ENCODE results near the gene GPSM3.
"Not testable (repeated sequence)": the region's sequence is repeated elsewhere in the genome, so short reads cannot be mapped to it uniquely, and the experiment has no call there.

GPSM3 gene

GRCh38 chr6:32200711-32201475, 8.4 kb upstream of the GPSM3 start:
- DNase-seq: no peak

GRCh38 chr6:32198866-32199265, 6.4 kb upstream of the GPSM3 start:
- DNase-seq: no peak

GRCh38 chr6:32198345-32198696, 5.9 kb upstream of the GPSM3 start:
- no peak for DNase-seq

GRCh38 chr6:32196682-32197616, 4.5 kb upstream of the GPSM3 start:
- peak; percentile 33 for DNase-seq

- peak; percentile 88 for DNase-seq
These were observed 3.6 kb upstream of the GPSM3 start for GRCh38 chr6:32195902-32196681.

GRCh38 chr6:32195652-32195901, 3.1 kb upstream of the GPSM3 start:
- DNase-seq: peak; percentile 100

GRCh38 chr6:32194825-32195651, 2.6 kb upstream of the GPSM3 start:
- DNase-seq: peak; percentile 47

- no peak for DNase-seq
These were observed 1.9 kb upstream of the GPSM3 start for GRCh38 chr6:32194388-32194787.

GRCh38 chr6:32193096-32193495, 653 bp upstream of the GPSM3 start:
- not testable (repeated sequence) for DNase-seq

- DNase-seq: no peak
These were observed 491 bp downstream of the GPSM3 start for GRCh38 chr6:32191696-32192607.

- DNase-seq: no peak
These were observed 1.3 kb downstream of the GPSM3 start for GRCh38 chr6:32190911-32191677.

- peak; percentile 89 for DNase-seq
These were observed 2.2 kb downstream of the GPSM3 start, which contains the start of gene PBX2 for GRCh38 chr6:32190054-32190851. TSS of gene PBX2 (minus strand) at chr6:32190202. CDS start at chr6:32189915, 287 bp downstream.

- no peak for DNase-seq
These were observed 2.7 kb downstream of the GPSM3 start for GRCh38 chr6:32189742-32190053.

GRCh38 chr6:32189069-32189741, 3.2 kb downstream of the GPSM3 start:
- no peak for DNase-seq

- no peak for DNase-seq
These were observed 3.9 kb downstream of the GPSM3 start for GRCh38 chr6:32188381-32189068.

- not testable (repeated sequence) for DNase-seq
These were observed 4.6 kb downstream of the GPSM3 start for GRCh38 chr6:32187725-32188380.

GRCh38 chr6:32187009-32187709, 5.3 kb downstream of the GPSM3 start:
- DNase-seq: no peak
